MM.1S (cell line): ENCODE data around the gene PRKG1.

Experiments
- DNase-seq: peaks from one replicate; pipeline ENCODE4 v3.0.0-alpha.2; 2015
- H2AFZ ChIP-seq: fragments of 300-600 bp; sonication (generic); 2 replicates; pipeline ENCODE4 v1.6.0; 2016; ENCODE audit warnings: antibody characterized with exemption, low read length
- H3F3A ChIP-seq: fragments of 300-600 bp; sonication (generic); 2 replicates; pipeline ENCODE4 v1.6.1; 2016; ENCODE audit warnings: mild to moderate bottlenecking, antibody characterized with exemption, low read length, moderate library complexity, mixed read lengths; ENCODE audit not compliant: insufficient read depth
- H3K27ac ChIP-seq: fragments of 300-600 bp; sonication (generic); 2 replicates; pipeline ENCODE4 v1.5.1; 2016; ENCODE audit warnings: mild to moderate bottlenecking, low read length
- H3K27me3 ChIP-seq: fragments of 300-600 bp; sonication (generic); replicated peaks from 2 replicates; pipeline ENCODE4 v1.6.0; 2016; ENCODE audit warnings: low read length; ENCODE audit not compliant: insufficient read depth
- H3K36me3 ChIP-seq: fragments of 300-600 bp; sonication (generic); replicated peaks from 2 replicates; pipeline ENCODE4 v1.6.1; 2016; ENCODE audit warnings: mild to moderate bottlenecking, low read length, mixed read lengths; ENCODE audit not compliant: insufficient read depth
- H3K4me1 ChIP-seq: fragments of 300-600 bp; sonication (generic); 2 replicates; pipeline ENCODE4 v1.6.1; 2016; ENCODE audit warnings: low read length, mixed read lengths
- H3K4me2 ChIP-seq: fragments of 300-600 bp; sonication (generic); 2 replicates; pipeline ENCODE4 v1.6.0; 2016; ENCODE audit warnings: low read depth, low read length
- H3K4me3 ChIP-seq: fragments of 300-600 bp; sonication (generic); 2 replicates; pipeline ENCODE4 v1.5.1; 2016; ENCODE audit warnings: low read length, mixed read lengths
- H3K79me2 ChIP-seq: fragments of 300-600 bp; sonication (generic); 2 replicates; pipeline ENCODE4 v1.6.1; 2016; ENCODE audit warnings: mixed run types, low read length, mixed read lengths
- H3K9ac ChIP-seq: fragments of 300-600 bp; sonication (generic); 2 replicates; pipeline ENCODE4 v1.6.1; 2016; ENCODE audit warnings: low read length, mixed read lengths
- H3K9me2 ChIP-seq: fragments of 300-600 bp; sonication (generic); replicated peaks from 2 replicates; pipeline ENCODE4 v1.6.1; 2016; ENCODE audit warnings: mild to moderate bottlenecking, low read length, mixed read lengths; ENCODE audit not compliant: insufficient read depth
- H3K9me3 ChIP-seq: fragments of 300-600 bp; sonication (generic); replicated peaks from 2 replicates; pipeline ENCODE4 v1.6.1; 2016; ENCODE audit warnings: mild to moderate bottlenecking, low read length, mixed read lengths; ENCODE audit not compliant: insufficient read depth
- H4K20me1 ChIP-seq: fragments of 300-600 bp; sonication (generic); 2 replicates; pipeline ENCODE4 v1.6.1; 2016; ENCODE audit warnings: mild to moderate bottlenecking, low read length, moderate library complexity, mixed read lengths; ENCODE audit not compliant: insufficient read depth
- EZH2 ChIP-seq: fragments of 300-600 bp; sonication (generic); optimal IDR thresholded peaks from 2 replicates; pipeline ENCODE3; 2017; ENCODE audit warnings: low read depth, mild to moderate bottlenecking, antibody characterized with exemption, low read length, mixed read lengths
- EZH2phosphoT487 ChIP-seq: fragments of 300-600 bp; sonication (generic); IDR thresholded peaks from 2 replicates; pipeline ENCODE4 v1.6.1; 2018; ENCODE audit warnings: antibody characterized with exemption, low read length
- TF ChIP-seq, protein P1 (sequence below): fragments of 300-600 bp; sonication (generic); IDR thresholded peaks from 2 replicates; pipeline ENCODE4 v1.5.1; 2016; ENCODE audit warnings: antibody characterized with exemption, low read length, mixed read lengths

PRKG1 gene

DNA sequence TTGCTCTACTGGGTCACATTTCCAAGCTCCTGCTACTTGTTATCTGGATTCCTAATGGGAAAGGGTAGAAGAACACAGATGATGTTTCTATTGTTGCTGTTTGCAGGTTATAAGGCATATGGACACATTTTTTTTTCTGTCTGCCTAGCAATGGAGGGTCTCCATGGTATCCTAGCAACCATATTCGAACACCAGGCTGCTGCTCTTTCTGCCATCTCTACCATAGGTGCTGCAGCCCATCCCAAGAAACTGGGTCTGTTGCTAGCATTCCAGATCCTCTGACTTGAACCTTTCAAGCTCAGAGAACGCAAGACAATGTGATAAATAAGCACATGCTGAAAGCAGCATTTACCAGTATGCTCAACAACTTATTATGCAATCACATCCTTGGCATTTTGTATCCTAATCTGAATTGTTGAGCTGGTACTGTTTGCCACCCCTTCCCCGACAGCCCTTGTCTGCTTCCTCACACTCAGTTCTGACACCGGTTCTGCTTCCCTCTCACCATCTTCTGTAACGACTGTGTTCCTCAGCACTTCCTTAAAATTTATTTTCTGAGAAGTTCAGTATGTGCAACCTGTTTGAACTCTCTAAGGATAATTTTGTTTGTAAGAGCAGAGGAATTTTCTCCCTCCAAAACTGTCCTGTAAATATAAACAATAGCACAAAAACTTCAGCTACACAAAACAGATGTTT lies 6.2 kb downstream of the PRKG1 start:
- Histone ChIP-seq H3F3A (no peaks in the 10 kb centered on the region), H3K4me1 (no peaks in the 10 kb centered on the region), H3K36me3 (no peaks in the 10 kb centered on the region), H2AFZ (no peak overlapping the region), H3K9ac (no peak overlapping the region), H3K4me3 (no peak overlapping the region), H4K20me1 (no peaks in the 10 kb centered on the region), H3K27ac (no peak overlapping the region), H3K27me3 (no peaks in the 10 kb centered on the region), H3K4me2 (no peak overlapping the region), H3K9me2 (no peaks in the 10 kb centered on the region), H3K79me2 (no peaks in the 10 kb centered on the region), H3K9me3 (no peaks in the 10 kb centered on the region)
- TF ChIP-seq, protein P1, sequence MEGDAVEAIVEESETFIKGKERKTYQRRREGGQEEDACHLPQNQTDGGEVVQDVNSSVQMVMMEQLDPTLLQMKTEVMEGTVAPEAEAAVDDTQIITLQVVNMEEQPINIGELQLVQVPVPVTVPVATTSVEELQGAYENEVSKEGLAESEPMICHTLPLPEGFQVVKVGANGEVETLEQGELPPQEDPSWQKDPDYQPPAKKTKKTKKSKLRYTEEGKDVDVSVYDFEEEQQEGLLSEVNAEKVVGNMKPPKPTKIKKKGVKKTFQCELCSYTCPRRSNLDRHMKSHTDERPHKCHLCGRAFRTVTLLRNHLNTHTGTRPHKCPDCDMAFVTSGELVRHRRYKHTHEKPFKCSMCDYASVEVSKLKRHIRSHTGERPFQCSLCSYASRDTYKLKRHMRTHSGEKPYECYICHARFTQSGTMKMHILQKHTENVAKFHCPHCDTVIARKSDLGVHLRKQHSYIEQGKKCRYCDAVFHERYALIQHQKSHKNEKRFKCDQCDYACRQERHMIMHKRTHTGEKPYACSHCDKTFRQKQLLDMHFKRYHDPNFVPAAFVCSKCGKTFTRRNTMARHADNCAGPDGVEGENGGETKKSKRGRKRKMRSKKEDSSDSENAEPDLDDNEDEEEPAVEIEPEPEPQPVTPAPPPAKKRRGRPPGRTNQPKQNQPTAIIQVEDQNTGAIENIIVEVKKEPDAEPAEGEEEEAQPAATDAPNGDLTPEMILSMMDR, result no peak
- TF ChIP-seq EZH2, result no peak
- no peak for TF ChIP-seq EZH2phosphoT487
- DNase-seq, result no peak

DNA sequence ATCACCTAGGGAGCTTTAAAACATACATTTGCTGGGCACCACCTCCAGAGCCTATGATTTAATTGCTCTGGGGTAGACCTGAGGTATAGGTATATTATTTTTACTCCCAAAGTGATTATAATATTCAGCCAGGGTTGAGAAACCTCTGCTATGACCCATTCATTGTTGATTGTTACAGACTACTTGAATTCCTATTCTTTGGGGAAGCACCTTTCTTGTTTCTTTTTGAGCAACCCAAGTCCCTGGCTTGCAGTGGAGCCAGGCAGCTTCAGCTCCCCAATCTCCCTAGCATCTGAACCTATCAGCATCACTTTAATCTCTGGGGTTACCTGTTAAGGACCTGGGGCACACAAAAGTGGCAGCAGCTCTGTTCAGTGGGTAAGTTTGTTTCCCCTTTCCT lies 8.6 kb downstream of the PRKG1 start:
- H3K27ac ChIP-seq, result no peak overlapping the region
- DNase-seq, result no peak

DNA sequence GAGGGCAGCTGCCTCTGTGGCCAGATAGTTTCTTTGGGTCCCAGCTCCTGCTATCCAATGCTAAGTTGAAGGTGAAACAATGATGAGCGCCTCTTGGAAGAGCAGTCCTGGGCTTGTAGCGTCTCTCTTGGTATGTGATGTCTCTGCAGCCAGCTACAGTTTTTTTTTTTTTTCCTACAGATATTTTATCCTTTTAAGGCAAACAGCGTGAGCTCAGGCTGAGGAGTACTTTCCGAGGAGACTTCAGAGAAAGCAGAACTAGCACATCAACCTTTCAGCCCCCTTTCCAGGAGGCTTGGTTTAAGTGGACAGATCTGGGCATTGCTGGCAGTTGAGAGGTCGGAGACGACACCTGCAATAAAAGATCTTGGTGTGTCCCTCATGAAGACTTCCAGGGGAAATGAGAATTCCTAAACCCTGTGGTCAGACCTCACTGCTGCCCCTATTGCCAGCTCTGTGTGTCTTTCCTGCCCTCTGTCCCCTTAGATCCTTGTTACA lies 9.1 kb downstream of the PRKG1 start:
- no peaks in the 10 kb centered on the region for H3K9me2 ChIP-seq
- H3K4me2 ChIP-seq, result no peak overlapping the region
- DNase-seq, result no peak
- H3K9me3 ChIP-seq, result no peaks in the 10 kb centered on the region
- no peak overlapping the region for H3K4me3 ChIP-seq
- TF ChIP-seq EZH2phosphoT487 (no peak), EZH2 (no peak)
- TF ChIP-seq, protein P1, result no peak
- H4K20me1 ChIP-seq, result no peaks in the 10 kb centered on the region
- no peaks in the 10 kb centered on the region for H3K4me1 ChIP-seq
- H2AFZ ChIP-seq, result no peak overlapping the region
- no peaks in the 10 kb centered on the region for H3K79me2 ChIP-seq
- H3F3A ChIP-seq, result no peaks in the 10 kb centered on the region
- no peaks in the 10 kb centered on the region for H3K27me3 ChIP-seq
- no peak overlapping the region for H3K27ac ChIP-seq
- no peak overlapping the region for H3K9ac ChIP-seq
- H3K36me3 ChIP-seq, result no peaks in the 10 kb centered on the region

More for the DNA sequence above, 8.6 kb downstream of the PRKG1 start:
- Histone ChIP-seq H3K4me1 (no peaks in the 10 kb centered on the region), H3K9ac (no peak overlapping the region), H3K4me2 (no peak overlapping the region), H3K9me2 (no peaks in the 10 kb centered on the region), H4K20me1 (no peaks in the 10 kb centered on the region), H2AFZ (no peak overlapping the region), H3K27me3 (no peaks in the 10 kb centered on the region), H3K9me3 (no peaks in the 10 kb centered on the region), H3K36me3 (no peaks in the 10 kb centered on the region), H3K4me3 (no peak overlapping the region), H3K79me2 (no peaks in the 10 kb centered on the region), H3F3A (no peaks in the 10 kb centered on the region)
- TF ChIP-seq, protein P1, result no peak
- no peak for TF ChIP-seq EZH2
- TF ChIP-seq EZH2phosphoT487, result no peak
